Mesendoderm (in vitro differentiated cells): ENCODE data around the gene SEMA6D.

Experiments used
- DNase-seq: peaks from one replicate; pipeline ENCODE4 v3.0.0; 2013
- H2AK5ac ChIP-seq: 2 replicates; pipeline ENCODE4 v1.6.1; 2013; ENCODE audit warnings: low read length, inconsistent platforms
- H2BK120ac ChIP-seq: 2 replicates; pipeline ENCODE4 v1.6.1; 2013; ENCODE audit warnings: low read depth, mild to moderate bottlenecking, low read length, moderate library complexity, mixed read lengths
- H2BK15ac ChIP-seq: replicated peaks from 2 replicates; pipeline ENCODE4 v1.6.1; 2013; ENCODE audit warnings: low read depth, mild to moderate bottlenecking, moderate library complexity
- H2BK5ac ChIP-seq: 2 replicates; pipeline ENCODE4 v1.6.1; 2013; ENCODE audit warnings: low read length, inconsistent platforms
- H3K18ac ChIP-seq: 2 replicates; pipeline ENCODE4 v1.6.1; 2013; ENCODE audit warnings: mild to moderate bottlenecking, low read length, mixed read lengths
- H3K23ac ChIP-seq: one replicate; pipeline ENCODE4 v1.6.1; 2013; ENCODE audit warnings: low read length
- H3K27ac ChIP-seq: 2 replicates; pipeline ENCODE4 v1.5.1; 2013; ENCODE audit warnings: low read depth, mild to moderate bottlenecking, inconsistent platforms, low read length, moderate library complexity
- H3K27me3 ChIP-seq: 2 replicates; pipeline ENCODE4 v1.6.1; 2013; ENCODE audit warnings: low read length, control low read depth, mild to moderate bottlenecking, inconsistent platforms; ENCODE audit not compliant: insufficient read depth, poor library complexity
- H3K36me3 ChIP-seq: 2 replicates; pipeline ENCODE4 v1.6.1; 2013; ENCODE audit warnings: low read length, inconsistent platforms; ENCODE audit not compliant: control insufficient read depth, insufficient read depth
- H3K4ac ChIP-seq: one replicate; pipeline ENCODE4 v1.6.1; 2013; ENCODE audit warnings: low read depth, mild to moderate bottlenecking, low read length, moderate library complexity
- H3K4me1 ChIP-seq: 2 replicates; pipeline ENCODE4 v1.6.1; 2013; ENCODE audit warnings: low read depth, low read length, inconsistent platforms; ENCODE audit not compliant: control insufficient read depth
- H3K4me2 ChIP-seq: 2 replicates; pipeline ENCODE4 v1.6.1; 2013; ENCODE audit warnings: low read length
- H3K4me3 ChIP-seq: 2 replicates; pipeline ENCODE4 v1.5.1; 2013; ENCODE audit warnings: mild to moderate bottlenecking, low read length
- H3K56ac ChIP-seq: one replicate; pipeline ENCODE4 v1.6.1; 2013; ENCODE audit warnings: low read length
- H3K79me1 ChIP-seq: 2 replicates; pipeline ENCODE4 v1.6.1; 2013; ENCODE audit warnings: low read length, inconsistent platforms
- H3K79me2 ChIP-seq: 2 replicates; pipeline ENCODE4 v1.6.1; 2013; ENCODE audit warnings: mild to moderate bottlenecking, low read length; ENCODE audit not compliant: control insufficient read depth, insufficient read depth
- H3K9ac ChIP-seq: 2 replicates; pipeline ENCODE4 v1.6.1; 2013; ENCODE audit warnings: low read length, inconsistent platforms
- H4K5ac ChIP-seq: one replicate; pipeline ENCODE4 v1.6.1; 2013; ENCODE audit warnings: low read length
- H4K8ac ChIP-seq: one replicate; pipeline ENCODE4 v1.6.1; 2013; ENCODE audit warnings: low read depth, mild to moderate bottlenecking, control low read depth, low read length, moderate library complexity
- WGBS: extraction: QIAGEN DNeasy Blood & Tissue Kit; methylation state at CpG from one replicate; pipeline ENCODE4 v1.1.7; 2013; ENCODE audit warnings: low lambda C conversion rate, missing lambda C conversion rate; ENCODE audit not compliant: insufficient coverage; ENCODE audit errors: extremely low coverage; 5-methylcytosine and 5-hydroxymethylcytosine counted together

The SEMA6D gene

DNA sequence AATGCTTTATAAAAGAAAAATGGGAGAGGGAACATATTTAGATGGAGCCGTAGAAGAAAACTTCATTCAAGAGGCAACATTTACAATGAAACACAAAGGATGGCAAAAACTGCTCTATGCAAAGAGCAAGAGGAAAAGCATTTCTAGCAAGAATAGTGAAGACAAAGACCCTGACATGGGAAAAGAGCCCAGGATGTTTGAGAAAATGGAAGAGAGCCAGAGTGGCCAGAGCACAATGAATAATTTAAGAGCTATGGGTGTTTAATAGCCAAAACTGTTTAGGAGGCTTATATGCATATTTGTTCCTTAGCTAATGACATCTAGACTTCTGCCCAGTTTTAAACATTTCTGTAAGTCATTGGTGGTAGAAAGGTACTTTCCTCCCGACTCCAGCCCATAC, 25.4 kb upstream of the SEMA6D start:
- Histone ChIP-seq H2BK120ac (no peak overlapping the region), H3K23ac (no peak overlapping the region), H2BK5ac (no peak overlapping the region), H3K27ac (no peak overlapping the region), H3K56ac (no peak overlapping the region), H3K4me2 (no peak overlapping the region), H3K79me1 (no peaks in the 10 kb centered on the region), H3K79me2 (no peaks in the 10 kb centered on the region), H2AK5ac (no peak overlapping the region), H3K9ac (no peak overlapping the region), H2BK15ac (no peak overlapping the region), H3K4me3 (no peak overlapping the region), H3K27me3 (no peaks in the 10 kb centered on the region), H3K4me1 (no peaks in the 10 kb centered on the region), H3K36me3 (no peaks in the 10 kb centered on the region), H4K5ac (no peak overlapping the region), H4K8ac (no peak overlapping the region), H3K18ac (no peak overlapping the region), H3K4ac (no peak overlapping the region)
- WGBS = no CpG with 5 or more reads among the region's 2 CpGs
- DNase-seq = no peak

DNA sequence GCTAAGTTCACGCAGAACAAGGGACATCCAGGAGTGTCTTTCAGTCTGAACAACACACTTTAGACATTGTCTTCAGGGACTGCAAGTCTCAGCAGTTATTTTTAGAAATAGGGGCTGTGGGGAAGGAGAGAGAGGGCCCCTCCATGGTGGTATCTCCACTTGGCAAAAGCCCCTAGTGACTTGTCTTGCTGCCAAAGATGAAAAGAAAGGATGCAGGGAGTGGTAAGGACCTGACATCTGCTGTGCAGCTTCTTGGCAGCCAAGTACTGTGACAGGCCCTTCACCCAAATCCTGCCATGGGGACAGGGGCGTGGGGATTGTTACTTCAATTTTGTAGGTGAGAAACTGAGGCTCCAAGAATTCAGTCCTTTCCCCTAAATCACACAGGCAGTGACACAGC, 21.0 kb upstream of the SEMA6D start:
- H3K4me2 ChIP-seq = no peak overlapping the region
- H3K27ac ChIP-seq = no peak overlapping the region
- H3K56ac ChIP-seq = no peak overlapping the region
- no peak overlapping the region for H2BK5ac ChIP-seq
- no peak overlapping the region for H3K18ac ChIP-seq
- no peak overlapping the region for H4K8ac ChIP-seq
- no peak overlapping the region for H3K9ac ChIP-seq
- H2BK15ac ChIP-seq = no peak overlapping the region
- H2BK120ac ChIP-seq = no peak overlapping the region
- no peaks in the 10 kb centered on the region for H3K79me1 ChIP-seq
- no peak overlapping the region for H4K5ac ChIP-seq
- H2AK5ac ChIP-seq = no peak overlapping the region
- no CpG with 5 or more reads among the region's 2 CpGs for WGBS
- no peaks in the 10 kb centered on the region for H3K27me3 ChIP-seq
- H3K4ac ChIP-seq = no peak overlapping the region
- no peaks in the 10 kb centered on the region for H3K4me1 ChIP-seq
- no peaks in the 10 kb centered on the region for H3K79me2 ChIP-seq
- H3K23ac ChIP-seq = no peak overlapping the region
- no peaks in the 10 kb centered on the region for H3K36me3 ChIP-seq
- H3K4me3 ChIP-seq = no peak overlapping the region
- DNase-seq = no peak

DNA sequence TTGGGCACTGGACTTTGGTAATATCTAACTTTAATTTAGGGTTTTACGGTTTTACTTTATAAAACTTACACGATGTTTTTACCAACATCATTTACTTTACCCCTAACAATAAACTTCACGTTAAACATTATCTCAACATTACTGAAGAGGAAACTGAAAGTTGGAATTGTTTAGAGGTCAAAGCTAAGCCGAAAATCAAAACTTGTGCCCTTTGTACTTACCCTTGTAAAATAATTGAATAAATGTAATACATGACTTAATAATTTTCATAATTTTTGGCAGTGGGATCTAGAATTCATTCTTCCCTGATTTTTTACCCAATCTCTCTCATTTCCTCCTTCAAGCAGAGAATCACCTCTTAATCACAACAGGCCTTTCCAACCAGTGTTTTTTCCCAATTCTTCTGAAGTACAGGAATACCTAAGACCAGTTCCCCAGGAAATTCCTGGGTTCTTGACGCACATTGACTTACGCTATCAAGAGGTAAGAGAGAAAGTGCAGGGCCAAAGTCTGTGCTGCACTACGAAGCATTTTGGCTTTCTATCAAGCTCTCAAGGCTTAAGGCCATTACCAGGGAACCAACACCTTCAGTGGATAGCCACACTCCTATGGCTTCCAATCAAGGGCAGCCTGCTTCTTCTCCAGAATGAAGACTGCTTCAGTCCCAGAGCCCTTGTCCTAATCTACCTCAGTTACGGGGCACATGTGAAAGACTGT, 11.9 kb upstream of the SEMA6D start:
- Histone ChIP-seq H3K79me2 (no peaks in the 10 kb centered on the region), H2BK120ac (no peak overlapping the region), H3K18ac (no peak overlapping the region), H3K4ac (no peak overlapping the region), H3K9ac (no peak overlapping the region), H3K4me1 (no peaks in the 10 kb centered on the region), H3K27ac (no peak overlapping the region), H2AK5ac (no peak overlapping the region), H2BK5ac (no peak overlapping the region), H4K8ac (no peak overlapping the region), H4K5ac (no peak overlapping the region), H3K4me2 (no peak overlapping the region), H3K27me3 (no peaks in the 10 kb centered on the region), H3K56ac (no peak overlapping the region), H3K4me3 (no peak overlapping the region), H3K79me1 (no peaks in the 10 kb centered on the region), H2BK15ac (no peak overlapping the region), H3K23ac (no peak overlapping the region), H3K36me3 (no peaks in the 10 kb centered on the region)
- 100% methylated on average over 3 of the region's 8 CpGs for WGBS
- DNase-seq = no peak

DNA sequence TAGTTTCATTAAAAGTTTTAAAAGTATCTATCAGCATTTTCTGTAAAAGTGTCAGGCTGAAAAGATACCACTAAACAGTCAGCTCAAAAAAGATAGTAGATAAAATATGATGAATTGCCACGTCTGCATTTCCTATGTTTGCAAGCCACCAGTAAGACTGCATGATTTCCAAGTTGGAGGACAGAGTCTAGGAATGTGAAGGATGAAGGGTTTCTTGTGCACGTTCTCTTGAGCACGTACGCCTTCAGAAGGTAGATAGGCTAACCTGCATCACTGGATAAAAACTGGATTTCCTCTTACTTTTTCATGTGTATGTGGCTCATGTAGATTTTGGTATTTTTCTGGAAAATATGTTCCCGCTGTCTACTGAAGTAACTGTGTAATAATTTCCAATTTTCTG, 9.9 kb upstream of the SEMA6D start:
- no peak overlapping the region for H3K23ac ChIP-seq
- H3K79me2 ChIP-seq = no peaks in the 10 kb centered on the region
- no peaks in the 10 kb centered on the region for H3K79me1 ChIP-seq
- H3K27ac ChIP-seq = no peak overlapping the region
- no peak overlapping the region for H3K9ac ChIP-seq
- no peak overlapping the region for H4K5ac ChIP-seq
- H2AK5ac ChIP-seq = no peak overlapping the region
- no CpG with 5 or more reads among the region's 5 CpGs for WGBS
- no peak overlapping the region for H4K8ac ChIP-seq
- no peaks in the 10 kb centered on the region for H3K27me3 ChIP-seq
- no peak overlapping the region for H3K4ac ChIP-seq
- H2BK15ac ChIP-seq = no peak overlapping the region
- no peak for DNase-seq
- H3K4me2 ChIP-seq = no peak overlapping the region
- H3K56ac ChIP-seq = no peak overlapping the region
- no peak overlapping the region for H2BK120ac ChIP-seq
- no peak overlapping the region for H3K4me3 ChIP-seq
- no peaks in the 10 kb centered on the region for H3K36me3 ChIP-seq
- no peak overlapping the region for H3K18ac ChIP-seq
- no peak overlapping the region for H2BK5ac ChIP-seq
- no peaks in the 10 kb centered on the region for H3K4me1 ChIP-seq

DNA sequence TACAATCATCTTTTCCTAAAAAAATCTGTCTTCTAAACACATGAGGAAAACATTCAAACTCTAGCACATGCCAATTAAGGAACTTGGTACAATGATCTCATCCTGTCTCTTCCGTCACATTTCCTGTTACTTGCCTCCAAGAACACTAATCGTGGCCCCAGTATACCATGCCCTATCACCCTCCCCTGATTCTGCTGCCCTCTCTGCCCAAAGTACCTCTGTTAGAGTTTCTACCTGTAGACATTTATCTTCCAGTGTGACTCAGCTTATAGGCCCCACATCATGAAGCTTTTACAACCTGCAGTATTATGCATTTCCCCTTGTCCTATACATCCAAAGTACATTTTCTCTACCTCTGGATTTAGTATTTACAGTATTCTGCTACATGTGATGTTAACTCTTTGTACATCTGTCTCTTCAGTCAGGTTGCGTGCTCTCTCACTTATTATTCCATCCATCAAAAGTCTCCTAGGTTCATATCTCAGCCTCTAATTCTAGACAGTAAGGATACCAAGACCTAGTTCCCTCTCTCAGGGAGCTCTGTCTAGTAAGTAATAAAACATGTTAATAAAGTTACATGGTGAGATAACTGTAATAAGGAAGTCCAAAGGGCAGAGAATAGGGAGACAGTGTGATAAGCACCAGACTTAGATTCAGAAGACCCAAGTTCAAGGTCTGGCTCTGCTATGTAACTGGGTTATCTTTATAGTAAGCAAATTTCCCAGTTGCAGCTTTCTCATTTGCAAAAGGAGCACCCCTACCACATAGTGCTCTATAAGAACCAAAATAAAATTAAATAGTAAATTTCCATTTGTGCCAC, 8.9 kb upstream of the SEMA6D start:
- WGBS = no CpG with 5 or more reads among the region's 3 CpGs
- H3K56ac ChIP-seq = no peak overlapping the region
- H4K8ac ChIP-seq = no peak overlapping the region

More for the DNA sequence above, 8.9 kb upstream of the SEMA6D start:
- Histone ChIP-seq H3K79me2 (no peaks in the 10 kb centered on the region), H3K4me1 (no peaks in the 10 kb centered on the region), H3K18ac (no peak overlapping the region), H3K4ac (no peak overlapping the region), H2AK5ac (no peak overlapping the region), H3K27me3 (no peaks in the 10 kb centered on the region), H4K5ac (no peak overlapping the region), H2BK15ac (no peak overlapping the region), H3K23ac (no peak overlapping the region), H3K9ac (no peak overlapping the region), H3K4me2 (no peak overlapping the region), H2BK5ac (no peak overlapping the region), H3K4me3 (no peak overlapping the region), H3K27ac (no peak overlapping the region), H3K79me1 (no peaks in the 10 kb centered on the region), H2BK120ac (no peak overlapping the region), H3K36me3 (no peaks in the 10 kb centered on the region)
- DNase-seq = no peak
